SK-N-SH (cell line): ENCODE data around the gene AK5. TPM values are rescaled to one million over a fixed set of nuclear protein-coding genes. Genes with fewer than 3 reads are reported as not detected.

Experiments
- CTCF ChIA-PET: fragments of 300-600, 350-600 bp; formaldehyde crosslinking; extraction: SDS; loops from one replicate; lab custom pipeline; 2021; lab: Yijun Ruan, JAX
- POLR2A ChIA-PET: fragments of 350-600 bp; sonication (Branson Sonifier 250); formaldehyde crosslinking; extraction: SDS; loops from one replicate; lab custom pipeline; 2020; ENCODE audit warnings: antibody characterized with exemption, inconsistent platforms; lab: Yijun Ruan, JAX
- DNase-seq: peaks from one replicate; pipeline ENCODE4 v3.0.0; 2012
- H2AFZ ChIP-seq: fragments of 200-600 bp; sonication (generic); 2 replicates; pipeline ENCODE4 v1.8.1; 2016; ENCODE audit warnings: antibody characterized with exemption, mild to moderate bottlenecking, low read depth
- H3F3A ChIP-seq: fragments of 200-600 bp; sonication (generic); replicated peaks from 2 replicates; pipeline ENCODE3; 2016; ENCODE audit warnings: antibody characterized with exemption, mild to moderate bottlenecking; ENCODE audit not compliant: insufficient read depth
- H3K27ac ChIP-seq, 2 experiments: fragments of 200-500 bp in 1 of 2; fragments of 200-600 bp in 1 of 2; sonication (Bioruptor generic) in 1 of 2; sonication (generic), shearing (Covaris generic) in 1 of 2; 2 replicates each; pipeline versions ENCODE4 v1.5.1 to v1.6.1; 2014 to 2016; ENCODE audit warnings: low read depth in 2 of 2, inconsistent platforms in 1 of 2, low read length in 1 of 2, mild to moderate bottlenecking in 1 of 2, mixed read lengths in 1 of 2
- H3K27me3 ChIP-seq: fragments of 200-600 bp; sonication (generic), shearing (Covaris generic); 2 replicates; pipeline ENCODE4 v1.6.1; 2016; ENCODE audit warnings: mixed run types; ENCODE audit not compliant: insufficient read depth
- H3K36me3 ChIP-seq, 2 experiments: fragments of 200-500 bp in 1 of 2; fragments of 200-600 bp in 1 of 2; sonication (Bioruptor generic) in 1 of 2; sonication (generic) in 1 of 2; replicated peaks in 1 of 2; 2 replicates each; pipeline versions ENCODE3 to v1.5.1; 2014 to 2016; ENCODE audit warnings: low read length in 1 of 2, mild to moderate bottlenecking in 1 of 2; ENCODE audit not compliant: insufficient read depth in 2 of 2, control insufficient read depth in 1 of 2
- H3K4me1 ChIP-seq, 2 experiments: fragments of 200-500 bp in 1 of 2; fragments of 200-600 bp in 1 of 2; sonication (Bioruptor generic) in 1 of 2; sonication (generic), shearing (Covaris generic) in 1 of 2; 2 replicates each; pipeline versions ENCODE4 v1.5.1 to v1.6.1; 2014 to 2016; ENCODE audit warnings: low read depth in 1 of 2, low read length in 1 of 2, mixed run types in 1 of 2; ENCODE audit not compliant: insufficient read depth in 2 of 2, control insufficient read depth in 1 of 2
- H3K4me2 ChIP-seq: fragments of 200-600 bp; sonication (generic), shearing (Covaris generic); 2 replicates; pipeline ENCODE4 v1.6.1; 2017; ENCODE audit warnings: mixed run types
- H3K4me3 ChIP-seq, 2 experiments: fragments of 200-500 bp in 1 of 2; fragments of 200-600 bp in 1 of 2; sonication (Bioruptor generic) in 1 of 2; sonication (generic), shearing (Covaris generic) in 1 of 2; 2 replicates each; pipeline versions ENCODE4 v1.5.1 to v1.8.1; 2014 to 2016; ENCODE audit warnings: low read depth in 2 of 2, inconsistent platforms in 1 of 2, low read length in 1 of 2, mild to moderate bottlenecking in 1 of 2, mixed read lengths in 1 of 2, moderate library complexity in 1 of 2
- H3K79me2 ChIP-seq: fragments of 200-600 bp; sonication (generic); 2 replicates; pipeline ENCODE4 v1.8.1; 2017; ENCODE audit warnings: mild to moderate bottlenecking; ENCODE audit not compliant: insufficient read depth
- H3K9ac ChIP-seq: fragments of 200-600 bp; sonication (generic); 2 replicates; pipeline ENCODE4 v1.6.1; 2017; ENCODE audit warnings: mixed run types
- H3K9me2 ChIP-seq: fragments of 200-600 bp; sonication (generic); 2 replicates; pipeline ENCODE4 v1.6.1; 2017; ENCODE audit warnings: mixed run types
- H3K9me3 ChIP-seq: fragments of 200-600 bp; sonication (generic); 2 replicates; pipeline ENCODE4 v1.6.1; 2017; ENCODE audit warnings: mixed run types, mild to moderate bottlenecking, moderate library complexity
- H4K20me1 ChIP-seq: fragments of 200-600 bp; sonication (generic); 2 replicates; pipeline ENCODE4 v1.6.1; 2017; ENCODE audit warnings: mild to moderate bottlenecking, mixed run types; ENCODE audit not compliant: insufficient read depth
- ELF1 ChIP-seq: IDR thresholded peaks from 2 replicates; pipeline ENCODE4 v1.4.0; 2012
- GABPA ChIP-seq: IDR thresholded peaks from 2 replicates; pipeline ENCODE4 v1.4.0; 2012; ENCODE audit warnings: low read depth, mild to moderate bottlenecking
- MEF2A ChIP-seq: IDR thresholded peaks from 2 replicates; pipeline ENCODE4 v1.4.0; 2012; ENCODE audit warnings: low read depth, borderline replicate concordance
- MXI1 ChIP-seq: IDR thresholded peaks from 2 replicates; pipeline ENCODE4 v1.6.1; 2012; ENCODE audit warnings: mild to moderate bottlenecking, low read depth, low read length, improper control_type of control experiment
- RXRA ChIP-seq: IDR thresholded peaks from 2 replicates; pipeline ENCODE4 v1.4.0; 2012; ENCODE audit warnings: low read depth, mild to moderate bottlenecking, borderline replicate concordance
- SIN3A ChIP-seq: IDR thresholded peaks from 2 replicates; pipeline ENCODE4 v1.6.1; 2012; ENCODE audit warnings: low read depth, mild to moderate bottlenecking, low read length, moderate library complexity, borderline replicate concordance
- SMC3 ChIP-seq: IDR thresholded peaks from 2 replicates; pipeline ENCODE4 v1.6.1; 2012; ENCODE audit warnings: low read depth, low read length, improper control_type of control experiment
- TCF12 ChIP-seq: IDR thresholded peaks from 2 replicates; pipeline ENCODE4 v1.4.0; 2012
- TEAD4 ChIP-seq: IDR thresholded peaks from 2 replicates; pipeline ENCODE4 v1.4.0; 2012; ENCODE audit warnings: mild to moderate bottlenecking, borderline replicate concordance; ENCODE audit not compliant: insufficient read depth
- YY1 ChIP-seq: IDR thresholded peaks from 2 replicates; pipeline ENCODE4 v1.4.0; 2012; ENCODE audit warnings: low read depth, mild to moderate bottlenecking
- WGBS: methylation state at CpG from one replicate; pipeline ENCODE4 v1.1.6; 2017; ENCODE audit warnings: low lambda C conversion rate; 5-methylcytosine and 5-hydroxymethylcytosine counted together
- polyA plus RNA-seq, 3 experiments: library from polyadenylated mRNA; depleted of rRNA; stranded (reverse); fragments of >200 nt; gene quantifications; 2 replicates each; pipeline ENCODE4 v1.2.3, GENCODE V29; 2012
- TF ChIP-seq, protein P1 (sequence below): IDR thresholded peaks from 2 replicates; pipeline ENCODE4 v1.4.0; 2012; ENCODE audit warnings: low read depth
- TF ChIP-seq, protein P2 (sequence below): fragments of 150-350 bp; IDR thresholded peaks from 2 replicates; pipeline ENCODE4 v1.6.1; 2016; ENCODE audit warnings: mild to moderate bottlenecking, low read depth, low read length
- TF ChIP-seq, protein P3 (sequence below): IDR thresholded peaks from 2 replicates; pipeline ENCODE4 v1.6.1; 2012; ENCODE audit warnings: mild to moderate bottlenecking, low read depth, low read length, moderate library complexity

Gene AK5
- polyA plus RNA-seq, 1 of the 3 experiments (the other 2 are of a cell fraction): 22.9 TPM

DNA sequence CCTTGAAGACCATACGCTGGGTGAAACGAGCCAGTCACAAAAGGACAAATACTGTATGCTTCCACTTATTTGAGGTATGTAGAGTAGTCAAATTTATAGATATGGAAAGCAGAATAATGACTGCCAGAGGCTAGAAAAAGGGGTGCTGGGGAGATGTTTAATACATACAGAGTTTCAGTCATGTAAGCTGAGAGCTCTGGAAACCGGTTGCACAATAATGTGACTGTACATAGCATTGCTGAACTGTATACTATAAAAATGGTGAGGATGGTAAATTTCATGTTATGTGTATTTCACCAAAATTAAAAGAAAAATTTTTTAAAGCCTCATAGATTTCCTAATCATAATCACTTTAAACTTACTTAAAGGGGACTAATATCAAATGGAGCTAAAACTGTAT, 289.8 kb downstream of the AK5 start:
- Histone ChIP-seq H2AFZ (no peak overlapping the region), H3K27ac (no peak overlapping the region), H3K36me3 (peaks cover 61 to 79% of the 10 kb centered on the region in 2 experiments), H3K27me3 (no peaks in the 10 kb centered on the region), H3K9me3 (no peaks in the 10 kb centered on the region), H3K9me2 (no peaks in the 10 kb centered on the region), H3K9ac (no peak overlapping the region), H4K20me1 (no peaks in the 10 kb centered on the region), H3K4me3 (no peak overlapping the region), H3F3A (peaks cover 4% of the 10 kb centered on the region), H3K4me2 (no peak overlapping the region), H3K79me2 (peaks cover 11% of the 10 kb centered on the region; the same call in 1 of the 2 replicates), H3K4me1 (no peaks in the 10 kb centered on the region)
- no peak for DNase-seq
- WGBS: 95% methylated on average over 3 of the region's 3 CpGs
- TF ChIP-seq, protein P1, sequence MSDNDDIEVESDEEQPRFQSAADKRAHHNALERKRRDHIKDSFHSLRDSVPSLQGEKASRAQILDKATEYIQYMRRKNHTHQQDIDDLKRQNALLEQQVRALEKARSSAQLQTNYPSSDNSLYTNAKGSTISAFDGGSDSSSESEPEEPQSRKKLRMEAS: no peak
- TF ChIP-seq, protein P2, sequence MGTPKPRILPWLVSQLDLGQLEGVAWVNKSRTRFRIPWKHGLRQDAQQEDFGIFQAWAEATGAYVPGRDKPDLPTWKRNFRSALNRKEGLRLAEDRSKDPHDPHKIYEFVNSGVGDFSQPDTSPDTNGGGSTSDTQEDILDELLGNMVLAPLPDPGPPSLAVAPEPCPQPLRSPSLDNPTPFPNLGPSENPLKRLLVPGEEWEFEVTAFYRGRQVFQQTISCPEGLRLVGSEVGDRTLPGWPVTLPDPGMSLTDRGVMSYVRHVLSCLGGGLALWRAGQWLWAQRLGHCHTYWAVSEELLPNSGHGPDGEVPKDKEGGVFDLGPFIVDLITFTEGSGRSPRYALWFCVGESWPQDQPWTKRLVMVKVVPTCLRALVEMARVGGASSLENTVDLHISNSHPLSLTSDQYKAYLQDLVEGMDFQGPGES: no peak
- TF ChIP-seq SMC3: no peak
- no peak for TF ChIP-seq MEF2A
- TF ChIP-seq, protein P3, sequence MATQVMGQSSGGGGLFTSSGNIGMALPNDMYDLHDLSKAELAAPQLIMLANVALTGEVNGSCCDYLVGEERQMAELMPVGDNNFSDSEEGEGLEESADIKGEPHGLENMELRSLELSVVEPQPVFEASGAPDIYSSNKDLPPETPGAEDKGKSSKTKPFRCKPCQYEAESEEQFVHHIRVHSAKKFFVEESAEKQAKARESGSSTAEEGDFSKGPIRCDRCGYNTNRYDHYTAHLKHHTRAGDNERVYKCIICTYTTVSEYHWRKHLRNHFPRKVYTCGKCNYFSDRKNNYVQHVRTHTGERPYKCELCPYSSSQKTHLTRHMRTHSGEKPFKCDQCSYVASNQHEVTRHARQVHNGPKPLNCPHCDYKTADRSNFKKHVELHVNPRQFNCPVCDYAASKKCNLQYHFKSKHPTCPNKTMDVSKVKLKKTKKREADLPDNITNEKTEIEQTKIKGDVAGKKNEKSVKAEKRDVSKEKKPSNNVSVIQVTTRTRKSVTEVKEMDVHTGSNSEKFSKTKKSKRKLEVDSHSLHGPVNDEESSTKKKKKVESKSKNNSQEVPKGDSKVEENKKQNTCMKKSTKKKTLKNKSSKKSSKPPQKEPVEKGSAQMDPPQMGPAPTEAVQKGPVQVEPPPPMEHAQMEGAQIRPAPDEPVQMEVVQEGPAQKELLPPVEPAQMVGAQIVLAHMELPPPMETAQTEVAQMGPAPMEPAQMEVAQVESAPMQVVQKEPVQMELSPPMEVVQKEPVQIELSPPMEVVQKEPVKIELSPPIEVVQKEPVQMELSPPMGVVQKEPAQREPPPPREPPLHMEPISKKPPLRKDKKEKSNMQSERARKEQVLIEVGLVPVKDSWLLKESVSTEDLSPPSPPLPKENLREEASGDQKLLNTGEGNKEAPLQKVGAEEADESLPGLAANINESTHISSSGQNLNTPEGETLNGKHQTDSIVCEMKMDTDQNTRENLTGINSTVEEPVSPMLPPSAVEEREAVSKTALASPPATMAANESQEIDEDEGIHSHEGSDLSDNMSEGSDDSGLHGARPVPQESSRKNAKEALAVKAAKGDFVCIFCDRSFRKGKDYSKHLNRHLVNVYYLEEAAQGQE: no peak
- no peak for TF ChIP-seq ELF1
- no peak for TF ChIP-seq TCF12
- TF ChIP-seq GABPA: no peak
- TF ChIP-seq SIN3A: no peak
- TF ChIP-seq YY1: no peak
- TF ChIP-seq RXRA: no peak
- no peak for TF ChIP-seq MXI1
- ChIA-PET POLR2A (no interaction called here), CTCF (no interaction called here)

DNA sequence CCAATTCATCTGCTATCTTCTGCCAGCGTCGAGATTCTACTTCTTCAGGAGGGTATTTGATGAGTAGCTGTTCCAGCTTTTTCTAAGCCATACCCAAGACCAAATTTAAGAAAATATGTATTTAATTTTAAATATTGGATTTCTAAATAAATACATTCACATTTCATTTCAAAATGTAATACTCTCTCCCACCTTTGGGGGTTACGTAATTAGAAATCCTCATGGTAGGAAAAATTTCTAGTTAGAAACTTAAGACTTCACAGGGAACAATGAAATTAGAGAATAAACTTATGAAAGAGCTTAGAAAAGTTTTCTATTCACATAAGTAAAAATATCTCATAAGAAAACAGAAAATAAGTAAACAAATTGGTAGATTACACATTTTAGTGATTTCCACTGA, 297.7 kb downstream of the AK5 start:
- ChIA-PET CTCF (interaction anchor here (1.2 to 1.5 kb wide), 2 partner anchors 12 kb away, joined by 5 to 10 read pairs; no protein-coding TSS in a partner anchor), POLR2A (no interaction called here)
- peaks cover 82 to 87% of the 10 kb centered on the region in 2 experiments for H3K36me3 ChIP-seq

More for the DNA sequence above, 297.7 kb downstream of the AK5 start:
- Histone ChIP-seq H3F3A (peaks cover 11% of the 10 kb centered on the region), H3K9me3 (no peaks in the 10 kb centered on the region), H3K9ac (no peak overlapping the region), H3K4me1 (no peaks in the 10 kb centered on the region), H3K27me3 (no peaks in the 10 kb centered on the region), H2AFZ (no peak overlapping the region), H3K27ac (no peak overlapping the region), H4K20me1 (no peaks in the 10 kb centered on the region), H3K79me2 (peaks cover 8% of the 10 kb centered on the region; the same call in 1 of the 2 replicates), H3K4me2 (no peak overlapping the region), H3K4me3 (no peak overlapping the region), H3K9me2 (no peaks in the 10 kb centered on the region)
- no peak for TF ChIP-seq TEAD4
- peak; percentile 3 for DNase-seq
- 98% methylated on average over 3 of the region's 3 CpGs for WGBS
